ENCODE measurements around the gene CRYGD.

- TF ChIP-seq CTCF (IDR thresholded peaks at IDR 0.05) (no peak), POLR2A (IDR thresholded peaks at IDR 0.05) (no peak)
Observed at GRCh38 chr2:208099682-208100470, 24.4 kb downstream of the CRYGD start.

All from testis (tissue), 2 donors.